GM12864 (cell line): ENCODE measurements around the gene ANGPTL7.

Experiments used
- DNase-seq: peaks from one replicate; pipeline ENCODE4 v3.0.0-alpha.2; 2011; ENCODE audit warnings: low read depth
- H3K4me3 ChIP-seq: 2 replicates; pipeline ENCODE4 v1.5.1; 2011; ENCODE audit warnings: mild to moderate bottlenecking, low read depth, low read length, control low read depth
- TF ChIP-seq, protein P1 (sequence below): IDR thresholded peaks from 2 replicates; pipeline ENCODE4 v1.5.1; 2011; ENCODE audit warnings: low read depth, mild to moderate bottlenecking, moderate library complexity, low read length, control low read depth, inconsistent platforms; ENCODE audit errors: missing control alignments

The ANGPTL7 gene

DNA sequence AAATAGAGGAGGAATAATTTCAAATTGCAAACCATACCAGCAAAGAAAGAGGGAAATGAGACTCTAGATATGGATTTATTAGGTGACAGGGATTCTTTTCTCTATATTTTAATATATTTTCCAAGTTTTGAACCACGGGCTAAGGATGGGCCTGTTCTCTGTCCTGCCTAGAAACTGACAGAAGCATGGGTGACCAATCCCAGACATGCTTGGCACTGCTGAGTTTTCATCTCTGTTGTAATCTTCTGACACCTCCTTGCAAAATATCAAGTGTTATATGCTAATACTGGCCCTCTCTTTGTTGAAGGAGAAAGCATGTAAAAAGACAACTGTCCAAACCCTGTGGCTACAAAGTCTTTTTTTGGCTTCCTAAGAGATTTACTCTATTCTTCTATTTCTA lies 774 bp upstream of the ANGPTL7 start:
- TF ChIP-seq, protein P1, sequence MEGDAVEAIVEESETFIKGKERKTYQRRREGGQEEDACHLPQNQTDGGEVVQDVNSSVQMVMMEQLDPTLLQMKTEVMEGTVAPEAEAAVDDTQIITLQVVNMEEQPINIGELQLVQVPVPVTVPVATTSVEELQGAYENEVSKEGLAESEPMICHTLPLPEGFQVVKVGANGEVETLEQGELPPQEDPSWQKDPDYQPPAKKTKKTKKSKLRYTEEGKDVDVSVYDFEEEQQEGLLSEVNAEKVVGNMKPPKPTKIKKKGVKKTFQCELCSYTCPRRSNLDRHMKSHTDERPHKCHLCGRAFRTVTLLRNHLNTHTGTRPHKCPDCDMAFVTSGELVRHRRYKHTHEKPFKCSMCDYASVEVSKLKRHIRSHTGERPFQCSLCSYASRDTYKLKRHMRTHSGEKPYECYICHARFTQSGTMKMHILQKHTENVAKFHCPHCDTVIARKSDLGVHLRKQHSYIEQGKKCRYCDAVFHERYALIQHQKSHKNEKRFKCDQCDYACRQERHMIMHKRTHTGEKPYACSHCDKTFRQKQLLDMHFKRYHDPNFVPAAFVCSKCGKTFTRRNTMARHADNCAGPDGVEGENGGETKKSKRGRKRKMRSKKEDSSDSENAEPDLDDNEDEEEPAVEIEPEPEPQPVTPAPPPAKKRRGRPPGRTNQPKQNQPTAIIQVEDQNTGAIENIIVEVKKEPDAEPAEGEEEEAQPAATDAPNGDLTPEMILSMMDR, result no peak
- no peak for DNase-seq
- no peak overlapping the region for H3K4me3 ChIP-seq

DNA sequence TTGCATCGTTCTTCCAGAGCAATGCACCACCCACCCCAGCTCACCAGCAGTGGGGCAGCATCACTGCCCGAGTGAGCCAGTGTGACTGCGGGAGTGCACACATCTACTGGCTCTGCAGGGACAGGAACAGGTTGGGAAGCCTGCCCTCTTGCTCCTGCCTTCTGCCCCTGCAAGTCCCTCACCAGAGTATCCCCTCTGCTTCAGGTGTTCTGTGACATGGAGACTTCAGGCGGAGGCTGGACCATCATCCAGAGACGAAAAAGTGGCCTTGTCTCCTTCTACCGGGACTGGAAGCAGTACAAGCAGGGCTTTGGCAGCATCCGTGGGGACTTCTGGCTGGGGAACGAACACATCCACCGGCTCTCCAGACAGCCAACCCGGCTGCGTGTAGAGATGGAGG lies 4.2 kb downstream of the ANGPTL7 start:
- TF ChIP-seq, protein P1, result no peak

DNA sequence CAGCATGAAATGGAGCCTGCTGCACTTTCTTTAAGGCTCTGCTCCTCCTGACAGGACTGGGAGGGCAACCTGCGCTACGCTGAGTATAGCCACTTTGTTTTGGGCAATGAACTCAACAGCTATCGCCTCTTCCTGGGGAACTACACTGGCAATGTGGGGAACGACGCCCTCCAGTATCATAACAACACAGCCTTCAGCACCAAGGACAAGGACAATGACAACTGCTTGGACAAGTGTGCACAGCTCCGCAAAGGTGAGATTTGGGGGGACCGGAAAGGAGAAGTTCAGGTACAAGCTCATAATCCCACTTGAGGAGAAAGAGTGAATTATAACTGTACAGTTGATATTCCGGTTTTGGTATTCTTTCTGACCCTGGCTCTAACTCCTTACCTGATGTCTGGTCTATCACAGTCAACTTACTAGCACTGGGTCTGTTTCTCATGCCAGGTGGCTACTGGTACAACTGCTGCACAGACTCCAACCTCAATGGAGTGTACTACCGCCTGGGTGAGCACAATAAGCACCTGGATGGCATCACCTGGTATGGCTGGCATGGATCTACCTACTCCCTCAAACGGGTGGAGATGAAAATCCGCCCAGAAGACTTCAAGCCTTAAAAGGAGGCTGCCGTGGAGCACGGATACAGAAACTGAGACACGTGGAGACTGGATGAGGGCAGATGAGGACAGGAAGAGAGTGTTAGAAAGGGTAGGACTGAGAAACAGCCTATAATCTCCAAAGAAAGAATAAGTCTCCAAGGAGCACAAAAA lies 5.4 kb downstream of the ANGPTL7 start:
- no peak overlapping the region for H3K4me3 ChIP-seq
- TF ChIP-seq, protein P1, result no peak
- no peak for DNase-seq

More for the DNA sequence above, 4.2 kb downstream of the ANGPTL7 start:
- no peak overlapping the region for H3K4me3 ChIP-seq
- DNase-seq, result no peak

DNA sequence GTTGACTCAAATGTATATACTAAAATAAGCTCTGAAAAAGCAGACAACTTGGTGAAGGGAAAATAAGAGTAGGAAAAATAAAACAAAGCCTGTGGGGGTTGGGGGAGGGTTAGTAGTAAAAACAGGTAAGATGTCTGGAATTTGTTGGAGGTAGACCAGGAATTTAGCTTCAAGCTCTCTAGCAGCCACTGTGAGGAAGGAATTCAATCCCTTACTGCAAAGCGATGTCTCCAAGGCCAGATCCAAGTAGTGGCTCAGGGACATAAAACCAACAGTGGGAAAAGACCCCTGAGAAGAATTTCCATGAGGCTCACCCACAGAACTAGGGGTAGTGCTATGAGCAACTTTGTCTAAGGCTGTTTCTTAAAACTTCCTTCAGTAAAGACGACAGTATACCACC lies 7.8 kb downstream of the ANGPTL7 start:
- TF ChIP-seq, protein P1, result no peak
- no peak overlapping the region for H3K4me3 ChIP-seq
- no peak for DNase-seq

DNA sequence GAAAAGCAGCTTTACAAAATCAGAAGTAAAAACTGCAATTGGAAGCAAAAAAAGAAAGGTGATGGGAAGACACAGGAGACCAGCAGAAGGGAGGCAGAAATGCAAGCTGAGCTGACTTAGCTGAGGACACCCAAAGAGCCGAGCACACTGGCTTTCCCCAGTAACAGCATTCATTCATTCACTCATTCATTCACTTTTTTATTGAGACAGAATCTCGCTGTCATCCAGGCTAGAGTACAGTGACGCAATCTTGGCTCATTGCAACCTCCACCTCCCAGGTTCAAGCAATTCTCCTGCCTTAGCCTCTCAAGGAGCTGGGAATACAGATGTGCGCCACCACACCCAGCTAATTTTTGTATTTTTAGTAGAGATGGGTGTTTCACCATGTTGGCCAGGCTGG lies 8.2 kb downstream of the ANGPTL7 start:
- H3K4me3 ChIP-seq, result no peak overlapping the region
- TF ChIP-seq, protein P1, result no peak
- DNase-seq, result no peak

DNA sequence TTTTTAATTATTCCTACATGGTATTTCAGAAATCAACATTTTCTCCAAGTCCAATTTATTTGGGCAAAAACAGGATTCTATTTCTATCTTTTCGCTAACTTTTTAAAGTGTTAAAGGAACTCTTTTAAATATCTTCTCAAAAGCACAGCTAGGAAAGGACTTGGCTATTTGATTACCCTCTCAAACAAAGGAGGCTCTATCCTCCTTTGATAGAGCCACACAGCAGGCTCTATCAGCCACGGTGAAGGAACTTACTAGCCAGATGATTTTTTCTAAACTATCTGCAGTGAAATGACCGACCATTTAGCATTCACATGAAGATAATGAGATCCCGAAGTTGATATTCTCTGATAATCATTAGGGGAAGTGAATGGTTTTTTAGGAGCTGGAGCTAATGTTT lies 9.1 kb downstream of the ANGPTL7 start:
- TF ChIP-seq, protein P1, result no peak
- H3K4me3 ChIP-seq, result no peak overlapping the region
- DNase-seq, result no peak

DNA sequence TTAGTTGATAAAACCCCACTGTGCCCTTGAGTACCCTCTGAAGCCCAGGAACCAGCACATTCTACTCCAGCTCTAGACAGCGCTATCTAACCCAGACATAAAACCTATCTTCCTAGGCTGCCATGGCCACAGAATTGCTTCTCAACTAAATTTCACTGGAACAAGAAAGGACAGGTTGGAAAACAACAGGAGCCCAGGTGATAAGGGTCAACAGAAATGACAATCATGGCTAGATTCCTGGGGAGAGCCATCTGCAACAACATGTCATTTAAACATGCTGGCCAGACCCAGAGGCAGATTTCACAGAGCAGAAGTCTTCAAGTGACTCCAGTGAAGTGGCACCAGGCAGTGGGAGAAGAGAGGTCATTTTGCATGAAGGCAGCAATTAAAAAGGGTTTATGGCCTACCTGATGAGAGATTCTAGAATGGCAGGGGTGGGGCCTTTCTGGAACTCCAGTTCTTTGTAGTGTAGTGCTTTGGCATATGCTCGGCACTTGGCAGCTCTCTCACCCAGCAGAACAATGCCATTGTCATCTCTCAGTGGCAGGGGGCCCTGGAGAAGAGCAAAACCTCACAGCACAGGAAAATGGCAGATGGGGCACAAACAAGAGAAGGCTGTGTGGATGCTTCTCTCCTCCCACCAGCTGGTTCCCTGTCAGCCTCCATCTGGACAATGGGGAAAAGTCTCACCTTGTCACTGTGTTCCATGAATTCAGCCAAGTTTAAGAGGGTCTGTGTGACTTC lies 9.9 kb downstream of the ANGPTL7 start:
- no peak overlapping the region for H3K4me3 ChIP-seq
- DNase-seq, result no peak
- TF ChIP-seq, protein P1, result no peak
